Calu3 (cell line): Measurements from ENCODE around the gene INF2. TPM values are rescaled to one million over a fixed set of nuclear protein-coding genes. Genes with fewer than 3 reads are reported as not detected.

Experiments used
- BruUV-seq: library from RNA; stranded (reverse); fragments of 400-500 nt; replicated peaks from 2 replicates; lab custom pipeline; 2021; lab: Mats Ljungman, UMichigan
- CTCF ChIA-PET: fragments of 300-600 bp; sonication (Branson Sonifier 250); formaldehyde crosslinking; loops from one replicate; lab custom pipeline; 2022; ENCODE audit warnings: antibody characterized with exemption; lab: Charles Lee
- DNase-seq: peaks from one replicate; pipeline ENCODE4 v3.0.0; 2022
- H3K27ac Mint-ChIP-seq: one replicate; pipeline ENCODE4 v1.8.0; 2022; ENCODE audit warnings: mixed read lengths; ENCODE audit not compliant: unreplicated experiment
- H3K27me3 Mint-ChIP-seq: one replicate; pipeline ENCODE4 v1.8.0; 2022; ENCODE audit warnings: mixed read lengths; ENCODE audit not compliant: unreplicated experiment
- H3K36me3 Mint-ChIP-seq: one replicate; pipeline ENCODE4 v1.8.0; 2022; ENCODE audit warnings: mild to moderate bottlenecking, moderate library complexity, mixed read lengths; ENCODE audit not compliant: insufficient read depth, unreplicated experiment
- H3K4me1 Mint-ChIP-seq: one replicate; pipeline ENCODE4 v1.8.0; 2022; ENCODE audit warnings: mild to moderate bottlenecking, low read depth, mixed read lengths; ENCODE audit not compliant: unreplicated experiment
- H3K4me3 Mint-ChIP-seq: one replicate; pipeline ENCODE4 v1.8.0; 2022; ENCODE audit warnings: mild to moderate bottlenecking, low read depth, moderate library complexity, mixed read lengths; ENCODE audit not compliant: unreplicated experiment
- H3K9me3 Mint-ChIP-seq: one replicate; pipeline ENCODE4 v1.8.0; 2022; ENCODE audit warnings: low read depth, mixed read lengths; ENCODE audit not compliant: unreplicated experiment
- intact Hi-C: fragments of 100-400 bp; cut with micrococcal nuclease; formaldehyde crosslinking; loops from one replicate; pipeline ENCODE4 v1.10.0; 2022; ENCODE audit not compliant: unreplicated experiment
- total RNA-seq: library from RNA; stranded (reverse); gene quantifications from 2 replicates; pipeline ENCODE4 v1.2.3, GENCODE V29; 2022
- TF ChIP-seq, protein P1 (sequence below): fragments of 200-600 bp; IDR thresholded peaks from one replicate; pipeline ENCODE4 v1.8.0; 2022; ENCODE audit warnings: antibody characterized with exemption; ENCODE audit not compliant: unreplicated experiment

Gene INF2
- total RNA-seq, 1 experiment from 2014 or later: 208 TPM

GRCh38 chr14:104751539-104752422 lies 62.4 kb downstream of the INF2 start:
- intact Hi-C loops: no loop called here
- Mint-ChIP-seq H3K4me1 (peaks cover 28% of the 10 kb centered on the region), H3K9me3 (no peaks in the 10 kb centered on the region), H3K4me3 (peak overlapping the region; percentile 100), H3K27me3 (no peaks in the 10 kb centered on the region), H3K27ac (no peak overlapping the region), H3K36me3 (peaks cover 23% of the 10 kb centered on the region)
- no TSS peak for BruUV-seq
- TF ChIP-seq, protein P1, sequence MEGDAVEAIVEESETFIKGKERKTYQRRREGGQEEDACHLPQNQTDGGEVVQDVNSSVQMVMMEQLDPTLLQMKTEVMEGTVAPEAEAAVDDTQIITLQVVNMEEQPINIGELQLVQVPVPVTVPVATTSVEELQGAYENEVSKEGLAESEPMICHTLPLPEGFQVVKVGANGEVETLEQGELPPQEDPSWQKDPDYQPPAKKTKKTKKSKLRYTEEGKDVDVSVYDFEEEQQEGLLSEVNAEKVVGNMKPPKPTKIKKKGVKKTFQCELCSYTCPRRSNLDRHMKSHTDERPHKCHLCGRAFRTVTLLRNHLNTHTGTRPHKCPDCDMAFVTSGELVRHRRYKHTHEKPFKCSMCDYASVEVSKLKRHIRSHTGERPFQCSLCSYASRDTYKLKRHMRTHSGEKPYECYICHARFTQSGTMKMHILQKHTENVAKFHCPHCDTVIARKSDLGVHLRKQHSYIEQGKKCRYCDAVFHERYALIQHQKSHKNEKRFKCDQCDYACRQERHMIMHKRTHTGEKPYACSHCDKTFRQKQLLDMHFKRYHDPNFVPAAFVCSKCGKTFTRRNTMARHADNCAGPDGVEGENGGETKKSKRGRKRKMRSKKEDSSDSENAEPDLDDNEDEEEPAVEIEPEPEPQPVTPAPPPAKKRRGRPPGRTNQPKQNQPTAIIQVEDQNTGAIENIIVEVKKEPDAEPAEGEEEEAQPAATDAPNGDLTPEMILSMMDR: no peak
- CTCF ChIA-PET: interaction anchor here (0.7 to 1.4 kb wide), 4 partner anchors 17 to 27 kb away, joined by 4 to 7 read pairs (median 6); no protein-coding TSS in a partner anchor
- DNase-seq: no peak

GRCh38 chr14:104752423-104752734 lies 63.0 kb downstream of the INF2 start:
- peaks cover 28% of the 10 kb centered on the region for H3K4me1 Mint-ChIP-seq
- DNase-seq: no peak
- TF ChIP-seq, protein P1: no peak
- H3K27me3 Mint-ChIP-seq: no peaks in the 10 kb centered on the region
- no peaks in the 10 kb centered on the region for H3K9me3 Mint-ChIP-seq
- BruUV-seq: no TSS peak
- CTCF ChIA-PET: interaction anchor here (0.8 to 1.4 kb wide), 5 partner anchors 16 to 233 kb away, joined by 3 to 7 read pairs (median 5); partner anchors contain the start of gene CLBA1
- H3K27ac Mint-ChIP-seq: peak overlapping the region; percentile 84
- peak overlapping the region; percentile 100 for H3K4me3 Mint-ChIP-seq
- peaks cover 23% of the 10 kb centered on the region for H3K36me3 Mint-ChIP-seq
- intact Hi-C loops: no loop called here

GRCh38 chr14:104752735-104753527 lies 63.5 kb downstream of the INF2 start, which contains the start of gene SIVA1:
Gene SIVA1 (plus strand): TSS chr14:104753147. CDS start chr14:104753202, 55 bp downstream.
- Mint-ChIP-seq H3K36me3 (peaks cover 27% of the 10 kb centered on the region), H3K9me3 (no peaks in the 10 kb centered on the region), H3K4me1 (peaks cover 28% of the 10 kb centered on the region), H3K4me3 (peak within 1 kb of the TSS; percentile 100), H3K27me3 (no peaks in the 10 kb centered on the region), H3K27ac (peak within 1 kb of the TSS; percentile 84)
- intact Hi-C loops: no loop called here
- DNase-seq: peak; percentile 99
- BruUV-seq: no TSS peak
- TF ChIP-seq, protein P1: no peak
- CTCF ChIA-PET: interaction anchor here (0.7 to 1.4 kb wide), 6 partner anchors 16 to 737 kb away, joined by 3 to 7 read pairs (median 4); partner anchors contain the start of gene CLBA1

DNA sequence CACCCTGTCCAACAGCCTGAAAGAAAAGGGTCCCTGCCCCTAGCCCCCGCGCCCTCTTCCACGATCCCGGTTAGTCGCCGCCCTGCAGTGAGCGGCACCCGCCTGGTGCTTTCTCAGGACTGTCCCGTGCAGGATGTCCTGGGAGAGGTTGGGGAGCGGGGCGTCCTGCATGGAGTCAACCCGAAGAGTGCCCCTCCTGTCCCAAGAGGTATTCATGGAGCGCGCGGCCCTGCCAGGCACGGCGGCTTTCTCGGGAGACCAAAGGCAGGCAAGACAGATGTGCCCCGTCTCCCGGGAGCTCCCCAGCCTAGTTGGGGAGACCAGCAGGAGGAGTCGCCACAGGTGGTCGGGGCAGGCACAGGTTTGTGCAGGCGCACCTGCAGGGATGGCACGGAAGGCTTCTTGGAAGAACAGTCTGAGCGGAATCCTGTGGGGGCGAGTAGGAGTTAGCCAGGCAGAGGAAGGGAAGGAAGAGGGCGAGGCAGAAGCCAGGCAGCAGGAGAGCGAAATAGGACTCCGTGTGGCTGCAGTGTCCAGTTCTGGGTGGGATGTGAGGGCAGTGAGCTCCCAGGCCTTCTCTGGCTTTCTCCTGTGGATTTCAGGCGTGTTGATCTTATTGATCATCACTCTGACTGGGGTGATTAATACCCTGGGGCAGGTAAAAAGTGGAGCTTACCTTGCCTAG lies 64.3 kb downstream of the INF2 start:
- Mint-ChIP-seq H3K9me3 (no peaks in the 10 kb centered on the region), H3K4me1 (peaks cover 28% of the 10 kb centered on the region), H3K4me3 (peak overlapping the region; percentile 100), H3K27me3 (no peaks in the 10 kb centered on the region), H3K27ac (peak overlapping the region; percentile 84), H3K36me3 (peaks cover 33% of the 10 kb centered on the region)
- intact Hi-C loops: no loop called here
- TF ChIP-seq, protein P1: no peak
- CTCF ChIA-PET: interaction anchor here (0.9 to 1.4 kb wide), 3 partner anchors 22 to 87 kb away, joined by 5 to 7 read pairs (median 6); no protein-coding TSS in a partner anchor
- peak; percentile 16 for DNase-seq
- BruUV-seq: no TSS peak
